Fibroblast of skin of left biceps (primary cell): Measurements from ENCODE around the gene BOK.
"Not testable (repeated sequence)": the region's sequence is repeated elsewhere in the genome, so short reads cannot be mapped to it uniquely, and the experiment has no call there.

ENCODE experiments used
- DNase-seq, 2 experiments: peaks; one replicate each; pipeline ENCODE4 v3.0.0-alpha.2; 2013; ENCODE audit warnings: low read depth in 2 of 2

Gene BOK

GRCh38 chr2:241556746-241557145 lies 1.8 kb upstream of the BOK start:
- no peak for DNase-seq

GRCh38 chr2:241559323-241560161 lies 997 bp downstream of the BOK start:
- DNase-seq = no peak

- no peak for DNase-seq
Observed at GRCh38 chr2:241560162-241560882, 1.8 kb downstream of the BOK start.

GRCh38 chr2:241560883-241561474 lies 2.4 kb downstream of the BOK start:
- no peak for DNase-seq

- no peak for DNase-seq
Observed at GRCh38 chr2:241561832-241562231, 3.3 kb downstream of the BOK start.

- no peak for DNase-seq
Observed at GRCh38 chr2:241562269-241562891, 3.8 kb downstream of the BOK start.

GRCh38 chr2:241563031-241563507 lies 4.5 kb downstream of the BOK start:
- no peak for DNase-seq

GRCh38 chr2:241563571-241563980 lies 5.0 kb downstream of the BOK start:
- no peak for DNase-seq

- no peak for DNase-seq
Observed at GRCh38 chr2:241563981-241564595, 5.5 kb downstream of the BOK start.

GRCh38 chr2:241564596-241565410 lies 6.3 kb downstream of the BOK start:
- DNase-seq = no peak

- no peak for DNase-seq
Observed at GRCh38 chr2:241565411-241565810, 6.9 kb downstream of the BOK start.

GRCh38 chr2:241566021-241566420 lies 7.5 kb downstream of the BOK start:
- not testable (repeated sequence) for DNase-seq

GRCh38 chr2:241566468-241566867 lies 7.9 kb downstream of the BOK start:
- DNase-seq = no peak

- DNase-seq = not testable (repeated sequence)
Observed at GRCh38 chr2:241567266-241567665, 8.7 kb downstream of the BOK start.

GRCh38 chr2:241567776-241568175 lies 9.2 kb downstream of the BOK start:
- DNase-seq = no peak

- no peak for DNase-seq
Observed at GRCh38 chr2:241568726-241569125, 10.2 kb downstream of the BOK start.

- no peak for DNase-seq
Observed at GRCh38 chr2:241569831-241570281, 11.3 kb downstream of the BOK start.

GRCh38 chr2:241570961-241571581 lies 12.5 kb downstream of the BOK start:
- no peak for DNase-seq

GRCh38 chr2:241571821-241572620 lies 13.5 kb downstream of the BOK start:
- DNase-seq = no peak
